ENCODE results near the gene CHCHD3. TPM values are rescaled to one million over a fixed set of nuclear protein-coding genes. Genes with fewer than 3 reads are reported as not detected.

Gene CHCHD3
- 10 to 100 TPM; 27.9 to 39.0 (median 34.5) TPM for total RNA-seq

DNA sequence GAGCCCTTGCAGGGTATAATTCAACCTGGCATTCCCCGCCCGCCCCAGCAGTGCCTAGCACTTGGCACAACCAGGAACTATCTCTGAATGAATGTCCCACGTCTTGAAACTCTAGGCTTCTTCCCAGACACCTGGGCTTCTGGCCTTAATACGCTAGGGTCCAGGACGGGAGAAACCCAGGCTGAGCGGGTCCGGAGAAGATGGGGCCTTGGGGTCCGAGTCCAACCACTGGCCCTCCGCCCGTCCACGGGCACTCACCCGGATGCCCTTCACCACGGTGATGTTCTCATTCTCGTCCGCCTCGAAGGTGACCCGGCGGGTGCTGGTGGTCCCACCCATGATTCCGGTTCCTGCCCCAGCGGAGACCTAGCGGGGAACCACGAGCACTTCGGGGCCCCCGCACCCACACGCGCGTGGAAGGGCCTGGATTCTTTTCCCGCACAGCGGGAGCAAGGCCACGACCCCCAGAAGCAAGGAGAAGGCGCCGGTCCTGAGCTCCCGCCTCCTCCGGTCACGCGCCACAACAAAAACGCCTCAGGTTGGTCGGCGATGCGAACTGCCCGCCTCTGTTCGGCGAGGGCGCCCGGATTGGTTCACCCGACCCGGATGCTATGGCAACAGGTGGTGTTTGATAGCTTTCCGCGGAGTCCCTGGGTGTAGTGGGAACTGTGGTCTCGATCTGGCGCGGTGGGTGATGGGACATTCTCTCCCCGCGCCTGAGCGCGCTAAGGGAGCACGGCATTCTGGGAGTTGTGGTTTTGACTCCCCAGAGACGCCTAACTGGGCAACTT, at the start of gene CHCHD3:
CHCHD3 (minus strand) TSS at position 492 of the 791 bp plus-strand sequence; CDS start at position 339, 153 bp downstream.
- H3K4me3 ChIP-seq (ENCODE audit: low read depth, poor library complexity, severe bottlenecking): peak within 1 kb of the TSS; percentile 74

DNA sequence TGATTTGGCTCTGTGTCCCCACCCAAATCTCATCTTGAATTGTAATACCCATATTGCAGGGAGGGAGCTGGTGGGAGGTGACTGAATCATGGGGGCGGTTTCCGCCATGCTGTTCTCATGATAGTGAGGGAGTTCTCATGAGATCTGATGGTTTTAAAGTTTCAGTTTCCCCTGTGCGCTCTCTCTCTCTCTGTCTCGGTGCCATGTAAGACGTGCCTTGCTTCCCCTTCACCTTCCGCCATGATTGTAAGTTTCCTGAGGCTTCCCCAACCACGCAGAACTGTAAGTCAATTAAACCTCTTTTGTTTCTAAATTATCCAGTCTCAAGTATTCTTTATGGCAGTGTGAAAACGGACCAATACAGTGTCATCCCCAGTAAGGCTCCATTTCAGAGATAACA, 48.3 kb upstream of the CHCHD3 start:
- DNase-seq (ENCODE audit: low spot score in 2 of 2): no peak
- 94 to 96% methylated on average over 8 of the region's 8 CpGs for WGBS, 2 donors
- TF ChIP-seq, protein P1, sequence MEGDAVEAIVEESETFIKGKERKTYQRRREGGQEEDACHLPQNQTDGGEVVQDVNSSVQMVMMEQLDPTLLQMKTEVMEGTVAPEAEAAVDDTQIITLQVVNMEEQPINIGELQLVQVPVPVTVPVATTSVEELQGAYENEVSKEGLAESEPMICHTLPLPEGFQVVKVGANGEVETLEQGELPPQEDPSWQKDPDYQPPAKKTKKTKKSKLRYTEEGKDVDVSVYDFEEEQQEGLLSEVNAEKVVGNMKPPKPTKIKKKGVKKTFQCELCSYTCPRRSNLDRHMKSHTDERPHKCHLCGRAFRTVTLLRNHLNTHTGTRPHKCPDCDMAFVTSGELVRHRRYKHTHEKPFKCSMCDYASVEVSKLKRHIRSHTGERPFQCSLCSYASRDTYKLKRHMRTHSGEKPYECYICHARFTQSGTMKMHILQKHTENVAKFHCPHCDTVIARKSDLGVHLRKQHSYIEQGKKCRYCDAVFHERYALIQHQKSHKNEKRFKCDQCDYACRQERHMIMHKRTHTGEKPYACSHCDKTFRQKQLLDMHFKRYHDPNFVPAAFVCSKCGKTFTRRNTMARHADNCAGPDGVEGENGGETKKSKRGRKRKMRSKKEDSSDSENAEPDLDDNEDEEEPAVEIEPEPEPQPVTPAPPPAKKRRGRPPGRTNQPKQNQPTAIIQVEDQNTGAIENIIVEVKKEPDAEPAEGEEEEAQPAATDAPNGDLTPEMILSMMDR (IDR thresholded peaks at IDR 0.05): no peak
- no peak for TF ChIP-seq POLR2A (IDR thresholded peaks at IDR 0.05)
- no peak overlapping the region for H3K4me3 ChIP-seq (ENCODE audit: low read depth, poor library complexity, severe bottlenecking)
- intact Hi-C loops (cut with DNase I; ENCODE audit: low total_unique reads): no loop called here

More for the DNA sequence above, at the start of gene CHCHD3:
- TF ChIP-seq POLR2A (IDR thresholded peaks at IDR 0.05): no peak
- TF ChIP-seq, protein P1 (IDR thresholded peaks at IDR 0.05): no peak
- intact Hi-C loops (cut with DNase I; ENCODE audit: low total_unique reads): no loop called here
- peak; percentile 98 to 99 for DNase-seq (ENCODE audit: low spot score in 2 of 2)
- 0 to 1% methylated on average over 49 to 54 of the region's 58 CpGs for WGBS, 2 donors

DNA sequence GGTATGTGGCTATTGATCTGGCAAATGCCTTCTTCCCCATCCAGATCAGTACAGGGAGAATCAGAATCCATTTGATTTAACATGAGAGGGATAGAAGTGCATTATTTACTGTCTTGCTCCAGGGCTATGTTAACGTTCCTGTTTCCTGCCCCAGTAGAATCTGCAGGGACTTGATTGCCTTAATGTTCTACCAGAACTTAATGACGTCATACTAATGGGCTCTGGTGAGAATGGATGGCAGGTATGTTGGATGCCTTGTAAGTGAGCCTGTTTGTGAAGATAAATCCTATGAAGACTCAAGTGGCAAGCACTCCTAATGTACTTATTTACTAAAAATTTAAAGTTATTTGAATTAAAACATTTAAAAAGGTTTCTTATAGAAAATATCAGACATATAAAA, 44.5 kb upstream of the CHCHD3 start:
- no peak overlapping the region for H3K4me3 ChIP-seq (ENCODE audit: low read depth, poor library complexity, severe bottlenecking)
- TF ChIP-seq, protein P1 (IDR thresholded peaks at IDR 0.05): no peak
- no peak for TF ChIP-seq POLR2A (IDR thresholded peaks at IDR 0.05)
- WGBS, 2 donors: 23 to 43% methylated on average over 2 of the region's 2 CpGs
- intact Hi-C loops (cut with DNase I; ENCODE audit: low total_unique reads): no loop called here
- DNase-seq (ENCODE audit: low spot score in 2 of 2): no peak

DNA sequence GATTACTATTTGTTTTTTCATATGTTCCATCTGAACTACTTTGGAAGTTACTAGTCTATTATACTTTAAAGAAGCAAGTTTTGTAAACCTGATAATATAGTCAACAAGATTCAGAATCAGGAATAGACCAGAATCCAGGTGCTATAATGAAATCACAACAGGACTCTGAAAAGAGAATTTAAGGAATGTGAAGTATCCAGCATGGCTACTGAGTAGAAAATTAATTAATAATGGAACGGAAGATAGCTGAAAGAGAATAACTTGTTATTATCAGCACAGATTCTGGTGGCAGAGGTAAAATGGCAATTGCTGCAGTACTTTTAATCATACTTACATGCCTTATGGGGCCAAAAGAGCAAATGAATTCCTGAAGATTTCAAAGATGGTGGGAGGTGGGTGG, 43.1 kb upstream of the CHCHD3 start:
- H3K4me3 ChIP-seq (ENCODE audit: low read depth, poor library complexity, severe bottlenecking): no peak overlapping the region
- 0% methylated on average over 1 of the region's 1 CpG for WGBS, 2 donors
- DNase-seq (ENCODE audit: low spot score in 2 of 2): no peak
- intact Hi-C loops (cut with DNase I; ENCODE audit: low total_unique reads): no loop called here
- no peak for TF ChIP-seq POLR2A (IDR thresholded peaks at IDR 0.05)
- TF ChIP-seq, protein P1 (IDR thresholded peaks at IDR 0.05): no peak

DNA sequence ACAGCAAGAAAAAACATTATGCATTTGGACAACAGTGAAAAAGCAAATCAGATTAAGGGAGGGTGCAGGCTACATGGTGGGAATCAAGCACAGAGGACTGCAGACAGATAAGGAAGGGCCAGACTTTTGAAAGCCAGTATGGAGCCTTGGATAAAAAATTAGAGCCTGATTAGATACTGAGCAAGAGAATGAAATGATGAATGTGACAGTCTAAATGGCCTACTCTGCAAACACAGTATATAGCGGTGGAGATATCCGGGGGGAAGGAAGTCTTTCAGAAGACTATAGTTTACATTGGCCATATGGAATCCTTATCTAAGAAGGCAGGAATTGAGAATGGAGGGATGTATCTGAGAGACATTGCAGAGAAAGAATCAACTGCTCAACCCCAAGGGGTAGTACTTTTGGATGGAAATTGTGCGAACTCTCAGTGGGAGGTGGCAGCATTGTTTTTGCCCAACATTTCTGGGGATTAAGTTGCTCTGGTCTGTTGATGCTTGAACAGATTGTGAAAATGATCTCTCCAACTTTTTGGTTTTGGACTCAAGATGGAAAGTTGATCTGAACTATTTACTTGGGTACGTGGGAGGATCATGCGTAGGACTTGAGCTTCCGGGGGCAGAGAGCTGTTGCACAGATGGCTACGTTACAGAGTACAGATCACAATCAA, 39.4 kb upstream of the CHCHD3 start:
- no peak overlapping the region for H3K4me3 ChIP-seq (ENCODE audit: low read depth, poor library complexity, severe bottlenecking)
- intact Hi-C loops (cut with DNase I; ENCODE audit: low total_unique reads): no loop called here
- 80 to 87% methylated on average over 7 of the region's 7 CpGs for WGBS, 2 donors
- DNase-seq (ENCODE audit: low spot score in 2 of 2): no peak
- TF ChIP-seq, protein P1 (IDR thresholded peaks at IDR 0.05): no peak
- no peak for TF ChIP-seq POLR2A (IDR thresholded peaks at IDR 0.05)

Data from lower leg skin (tissue), 4 donors.